Right atrium auricular region (tissue), 2 donors: ENCODE results near the gene GRAP2. TPM values are rescaled to one million over a fixed set of nuclear protein-coding genes. Genes with fewer than 3 reads are reported as not detected.
"Not testable (repeated sequence)": the region's sequence is repeated elsewhere in the genome, so short reads cannot be mapped to it uniquely, and the experiment has no call there.

ENCODE experiments used
- DNase-seq: peaks from one replicate; pipeline ENCODE4 v3.0.0-alpha.2; 2019; ENCODE audit warnings: low spot score
- H3K27ac ChIP-seq, 2 donors: fragments of 200-600 bp; sonication (generic); 1 replicate in 1 of 2; 2 replicates in 1 of 2; pipeline ENCODE4 v1.5.1; 2016 to 2019
- H3K27me3 ChIP-seq, 2 donors: fragments of 200-600 bp; sonication (generic); one replicate each; pipeline versions ENCODE4 v1.5.1 to v1.6.0; 2017 to 2019
- H3K36me3 ChIP-seq: fragments of 200-600 bp; sonication (generic); one replicate; pipeline ENCODE4 v1.5.1; 2016
- H3K4me1 ChIP-seq, 2 donors: fragments of 200-600 bp; sonication (generic); one replicate each; pipeline versions ENCODE4 v1.5.1 to v1.6.0; 2017 to 2019
- H3K4me3 ChIP-seq, 2 donors: fragments of 200-600 bp; sonication (generic); 1 replicate in 1 of 2; 2 replicates in 1 of 2; pipeline ENCODE4 v1.5.1; 2017 to 2019; ENCODE audit warnings: mild to moderate bottlenecking in 1 of 2, moderate library complexity in 1 of 2
- H3K9me3 ChIP-seq, 2 donors: fragments of 200-600 bp; sonication (generic); one replicate each; pipeline ENCODE4 v1.5.1; 2019
- total RNA-seq, 2 donors: library from RNA; depleted of rRNA; stranded (reverse); fragments of >200 nt; gene quantifications; one replicate each; pipeline ENCODE4 v1.1.0, GENCODE V29; 2016
- TF ChIP-seq, protein P1 (sequence below), 2 donors: fragments of 200-600 bp; sonication (generic); IDR thresholded peaks; one replicate each; pipeline ENCODE4 v1.5.1; 2019; ENCODE audit warnings: antibody characterized with exemption in 2 of 2

Gene GRAP2
- total RNA-seq, 2 donors from 2014 or later: 1.3 to 2.4 TPM

DNA sequence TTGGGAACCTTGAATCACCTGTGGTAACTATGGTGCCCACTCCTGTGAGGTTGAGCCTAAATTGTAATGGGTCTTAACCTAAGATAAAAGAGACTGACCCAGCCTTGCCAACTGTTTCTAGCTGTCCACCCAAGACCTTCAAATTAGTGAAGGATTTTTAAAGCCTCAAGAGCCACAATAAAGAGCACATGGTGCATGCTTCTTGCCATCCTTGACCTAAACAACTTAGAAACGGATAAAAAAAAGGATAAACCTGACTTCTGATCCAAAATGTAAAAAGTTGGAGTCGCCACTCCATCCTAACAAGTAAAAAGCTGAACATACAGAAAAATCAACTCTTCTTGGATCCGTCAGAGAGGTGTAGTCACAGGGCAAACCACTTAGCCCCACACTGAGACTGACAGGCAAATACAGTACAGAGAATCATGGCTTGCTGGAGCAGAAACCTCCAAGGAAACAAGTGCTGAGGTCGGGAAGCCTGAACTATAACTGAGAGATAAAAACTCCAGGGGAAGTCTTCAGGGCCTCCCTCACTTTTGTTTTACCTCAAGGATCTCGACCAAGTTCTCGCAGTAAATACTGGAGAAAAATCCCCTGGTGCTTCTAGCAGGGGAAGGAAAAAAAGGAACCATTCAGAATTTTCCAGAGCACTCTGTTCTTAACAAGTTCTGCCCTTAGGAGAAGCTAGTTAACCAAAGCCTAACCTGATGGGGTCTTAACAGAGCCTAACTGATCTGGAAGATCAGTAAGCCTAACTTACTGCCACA lies 23.6 kb upstream of the GRAP2 start:
- Histone ChIP-seq H3K27me3 (no peaks in the 10 kb centered on the region), H3K4me3 (no peak overlapping the region), H3K9me3 (no peaks in the 10 kb centered on the region), H3K27ac (no peak overlapping the region), H3K4me1 (no peaks in the 10 kb centered on the region), H3K36me3 (no peaks in the 10 kb centered on the region)
- no peak for DNase-seq
- TF ChIP-seq, protein P1, sequence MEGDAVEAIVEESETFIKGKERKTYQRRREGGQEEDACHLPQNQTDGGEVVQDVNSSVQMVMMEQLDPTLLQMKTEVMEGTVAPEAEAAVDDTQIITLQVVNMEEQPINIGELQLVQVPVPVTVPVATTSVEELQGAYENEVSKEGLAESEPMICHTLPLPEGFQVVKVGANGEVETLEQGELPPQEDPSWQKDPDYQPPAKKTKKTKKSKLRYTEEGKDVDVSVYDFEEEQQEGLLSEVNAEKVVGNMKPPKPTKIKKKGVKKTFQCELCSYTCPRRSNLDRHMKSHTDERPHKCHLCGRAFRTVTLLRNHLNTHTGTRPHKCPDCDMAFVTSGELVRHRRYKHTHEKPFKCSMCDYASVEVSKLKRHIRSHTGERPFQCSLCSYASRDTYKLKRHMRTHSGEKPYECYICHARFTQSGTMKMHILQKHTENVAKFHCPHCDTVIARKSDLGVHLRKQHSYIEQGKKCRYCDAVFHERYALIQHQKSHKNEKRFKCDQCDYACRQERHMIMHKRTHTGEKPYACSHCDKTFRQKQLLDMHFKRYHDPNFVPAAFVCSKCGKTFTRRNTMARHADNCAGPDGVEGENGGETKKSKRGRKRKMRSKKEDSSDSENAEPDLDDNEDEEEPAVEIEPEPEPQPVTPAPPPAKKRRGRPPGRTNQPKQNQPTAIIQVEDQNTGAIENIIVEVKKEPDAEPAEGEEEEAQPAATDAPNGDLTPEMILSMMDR (IDR thresholded peaks at IDR 0.05): no peak

DNA sequence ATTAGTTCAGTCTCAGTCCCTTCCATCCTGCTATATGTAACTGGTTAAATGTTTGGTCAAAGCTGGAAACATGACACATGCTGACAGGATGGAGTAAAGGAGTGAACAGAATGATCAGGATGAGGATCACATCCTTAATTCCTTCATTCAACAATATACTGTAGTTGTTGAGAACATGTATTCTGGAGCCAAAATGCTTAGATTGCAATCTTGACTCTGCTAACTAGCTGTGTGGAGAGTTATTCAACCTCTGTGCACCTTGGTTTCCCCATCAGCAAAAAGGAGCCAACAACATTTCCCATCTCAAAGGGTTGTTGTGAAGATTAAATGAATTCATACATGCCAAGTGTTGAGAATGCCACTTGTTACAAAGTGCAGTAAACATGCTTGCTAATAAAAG lies 20.2 kb upstream of the GRAP2 start:
- Histone ChIP-seq H3K36me3 (no peaks in the 10 kb centered on the region), H3K9me3 (no peaks in the 10 kb centered on the region), H3K27me3 (no peaks in the 10 kb centered on the region), H3K4me1 (no peaks in the 10 kb centered on the region), H3K4me3 (no peak overlapping the region), H3K27ac (no peak overlapping the region)
- no peak for DNase-seq
- TF ChIP-seq, protein P1 (IDR thresholded peaks at IDR 0.05): no peak

DNA sequence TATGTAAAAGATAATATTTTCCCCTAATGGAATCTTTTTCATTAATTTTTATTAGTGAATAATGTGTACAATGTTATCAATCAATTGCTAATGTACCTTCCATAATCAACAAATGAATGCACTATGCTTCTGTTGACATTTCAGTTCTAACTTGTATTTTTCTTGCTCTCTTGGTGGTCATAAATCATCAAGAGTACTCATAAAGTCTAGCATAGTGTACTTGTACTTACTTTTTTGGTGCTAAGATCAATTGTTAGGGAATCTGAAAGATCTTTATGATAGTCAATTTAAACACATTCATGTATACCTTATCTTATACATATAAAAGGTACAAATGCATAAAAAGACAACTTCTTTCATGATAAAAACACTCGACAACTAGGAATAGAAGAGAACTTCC lies 17.8 kb upstream of the GRAP2 start:
- no peak overlapping the region for H3K4me3 ChIP-seq
- no peak overlapping the region for H3K27ac ChIP-seq
- H3K27me3 ChIP-seq: no peaks in the 10 kb centered on the region
- TF ChIP-seq, protein P1 (IDR thresholded peaks at IDR 0.05): no peak
- H3K9me3 ChIP-seq: no peaks in the 10 kb centered on the region
- H3K36me3 ChIP-seq: no peaks in the 10 kb centered on the region
- no peak for DNase-seq
- H3K4me1 ChIP-seq: no peaks in the 10 kb centered on the region

DNA sequence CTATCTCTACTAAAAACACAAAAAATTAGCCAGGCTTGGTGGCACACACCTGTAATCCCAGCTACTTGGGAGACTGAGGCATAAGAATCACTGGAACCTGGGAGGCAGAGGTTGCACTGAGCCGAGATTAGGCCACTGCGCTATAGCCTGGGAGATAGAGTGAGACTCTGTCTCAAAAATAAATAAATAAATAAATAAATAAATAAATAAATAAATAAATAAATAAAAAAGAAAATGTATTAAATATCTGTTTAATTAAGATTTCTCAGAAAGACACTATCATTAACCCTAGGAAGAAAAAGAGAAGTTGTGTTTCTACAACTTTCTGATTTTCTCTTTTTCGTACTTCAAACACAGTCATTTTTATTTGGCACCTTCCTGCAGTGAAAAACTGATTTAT lies 11.0 kb upstream of the GRAP2 start:
- H3K27ac ChIP-seq, H3K4me1 ChIP-seq: not testable (repeated sequence)

DNA sequence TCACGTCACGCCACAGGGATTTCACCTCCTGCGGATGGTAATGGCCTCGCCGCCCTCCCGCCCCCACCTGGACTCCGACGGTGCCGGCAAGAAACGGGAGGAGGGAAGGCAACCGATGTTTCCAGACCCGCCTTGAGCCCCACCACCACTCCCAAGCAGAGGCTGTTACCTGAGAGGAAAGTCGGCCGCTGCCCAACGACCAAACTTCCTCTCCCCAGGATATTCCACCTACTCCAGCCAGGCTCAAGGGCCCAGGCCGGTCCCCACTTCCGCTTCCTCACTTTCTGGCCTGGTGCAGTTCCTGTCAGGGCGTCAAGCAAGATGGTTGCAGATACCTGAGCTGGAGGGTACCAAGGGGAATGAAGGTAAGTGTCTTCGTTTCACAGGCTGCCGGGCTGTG lies 7.4 kb upstream of the GRAP2 start, which contains the start of gene ENTHD1:
Gene ENTHD1 (minus strand): TSS at position 235 of the 400 bp plus-strand sequence. CDS start 6,012 bp downstream, outside the sequence.
- Histone ChIP-seq H3K4me1 (no peaks in the 10 kb centered on the region), H3K27me3 (no peaks in the 10 kb centered on the region), H3K9me3 (no peaks in the 10 kb centered on the region), H3K27ac (no peak within 1 kb of the TSS), H3K36me3 (no peaks in the 10 kb centered on the region), H3K4me3 (no peak within 1 kb of the TSS)
- TF ChIP-seq, protein P1 (IDR thresholded peaks at IDR 0.05): no peak
- DNase-seq: no peak

More for the DNA sequence above, 11.0 kb upstream of the GRAP2 start:
- H3K36me3 ChIP-seq, H3K4me3 ChIP-seq, DNase-seq, H3K9me3 ChIP-seq, H3K27me3 ChIP-seq: not testable (repeated sequence)

DNA sequence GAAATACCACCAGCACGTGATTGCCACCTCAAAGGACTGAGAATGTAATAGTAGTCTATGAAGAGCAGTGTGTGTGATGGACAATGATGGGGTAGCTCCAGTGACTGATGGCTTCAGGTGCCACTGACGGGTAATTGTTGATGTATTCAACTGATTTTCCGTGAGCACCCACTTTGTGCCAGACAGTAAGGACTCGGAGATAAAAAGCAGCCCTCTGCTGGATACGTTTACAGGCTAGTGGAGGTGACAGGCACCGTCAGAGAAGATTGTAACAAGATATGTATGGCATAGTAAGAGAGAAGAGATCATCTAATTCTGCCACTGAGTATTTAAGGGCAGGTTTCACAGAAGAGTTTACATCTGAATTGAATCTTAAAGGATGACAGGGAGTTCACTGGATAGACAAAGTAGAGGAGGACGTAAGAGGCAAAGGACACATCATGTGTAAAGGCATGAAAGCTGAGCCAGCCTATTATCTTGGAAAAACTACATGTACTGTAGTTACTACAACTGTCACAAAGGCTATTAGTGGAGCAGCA lies 6.3 kb upstream of the GRAP2 start:
- TF ChIP-seq, protein P1 (IDR thresholded peaks at IDR 0.05): no peak
- Histone ChIP-seq H3K4me1 (no peaks in the 10 kb centered on the region), H3K27me3 (no peaks in the 10 kb centered on the region), H3K27ac (no peak overlapping the region), H3K36me3 (no peaks in the 10 kb centered on the region), H3K9me3 (no peaks in the 10 kb centered on the region), H3K4me3 (no peak overlapping the region)
- DNase-seq: no peak
